ENCODE data around the gene TENT5A. TPM values are rescaled to one million over a fixed set of nuclear protein-coding genes. Genes with fewer than 3 reads are reported as not detected.

The TENT5A gene
- not detected in 2 replicates for total RNA-seq (2014; rRNA removed; shearing (Covaris generic); ENCODE audit: low replicate concordance)

GRCh38 chr6:81752084-81752920 lies at the start of gene TENT5A:
Gene TENT5A (minus strand): TSS chr6:81752681. CDS start chr6:81752141, 540 bp downstream.
- Histone ChIP-seq H3K4me3 (ENCODE audit: low read length) (no peak within 1 kb of the TSS), H3K9ac (ENCODE audit: low read length) (no peak within 1 kb of the TSS)

GRCh38 chr6:81801489-81801888 lies 49.0 kb upstream of the TENT5A start:
- Histone ChIP-seq H3K27ac (ENCODE audit: low read length) (no peak overlapping the region), H3K79me2 (ENCODE audit: low read length) (no peaks in the 10 kb centered on the region), H3K4me3 (ENCODE audit: low read length) (no peak overlapping the region), H3K9me3 (ENCODE audit: low read length) (no peaks in the 10 kb centered on the region), H2AFZ (ENCODE audit: low read length) (no peak overlapping the region), H3K27me3 (ENCODE audit: low read length) (no peaks in the 10 kb centered on the region), H3K36me3 (ENCODE audit: insufficient read depth, low read length) (no peaks in the 10 kb centered on the region), H3K9me2 (replicated peaks; ENCODE audit: insufficient read depth, low read length) (no peaks in the 10 kb centered on the region), H4K20me1 (ENCODE audit: insufficient read depth, low read depth, low read length) (no peaks in the 10 kb centered on the region), H3K4me2 (ENCODE audit: low read depth, low read length, poor library complexity, severe bottlenecking) (no peak overlapping the region), H3K9ac (ENCODE audit: low read length) (no peak overlapping the region), H3K4me1 (ENCODE audit: low read length) (no peaks in the 10 kb centered on the region)
- no peak for DNase-seq

More at GRCh38 chr6:81752084-81752920, at the start of gene TENT5A:
- Histone ChIP-seq H3K27ac (ENCODE audit: low read length) (no peak within 1 kb of the TSS), H3K79me2 (ENCODE audit: low read length) (no peaks in the 10 kb centered on the region), H4K20me1 (ENCODE audit: insufficient read depth, low read depth, low read length) (no peaks in the 10 kb centered on the region), H3K4me1 (ENCODE audit: low read length) (no peaks in the 10 kb centered on the region), H3K9me3 (ENCODE audit: low read length) (no peaks in the 10 kb centered on the region), H3K4me2 (ENCODE audit: low read depth, low read length, poor library complexity, severe bottlenecking) (no peak within 1 kb of the TSS), H3K9me2 (replicated peaks; ENCODE audit: insufficient read depth, low read length) (no peaks in the 10 kb centered on the region), H3K36me3 (ENCODE audit: insufficient read depth, low read length) (no peaks in the 10 kb centered on the region), H3K27me3 (ENCODE audit: low read length) (no peaks in the 10 kb centered on the region), H2AFZ (ENCODE audit: low read length) (no peak within 1 kb of the TSS)
- DNase-seq: no peak

GRCh38 chr6:81800666-81801065 lies 48.2 kb upstream of the TENT5A start:
- Histone ChIP-seq H4K20me1 (ENCODE audit: insufficient read depth, low read depth, low read length) (no peaks in the 10 kb centered on the region), H3K4me2 (ENCODE audit: low read depth, low read length, poor library complexity, severe bottlenecking) (no peak overlapping the region), H3K27ac (ENCODE audit: low read length) (no peak overlapping the region), H3K9me3 (ENCODE audit: low read length) (no peaks in the 10 kb centered on the region), H3K9ac (ENCODE audit: low read length) (no peak overlapping the region), H2AFZ (ENCODE audit: low read length) (no peak overlapping the region), H3K9me2 (replicated peaks; ENCODE audit: insufficient read depth, low read length) (no peaks in the 10 kb centered on the region), H3K4me3 (ENCODE audit: low read length) (no peak overlapping the region), H3K36me3 (ENCODE audit: insufficient read depth, low read length) (no peaks in the 10 kb centered on the region), H3K4me1 (ENCODE audit: low read length) (no peaks in the 10 kb centered on the region), H3K79me2 (ENCODE audit: low read length) (no peaks in the 10 kb centered on the region), H3K27me3 (ENCODE audit: low read length) (no peaks in the 10 kb centered on the region)
- no peak for DNase-seq

- no peaks in the 10 kb centered on the region for H3K9me3 ChIP-seq (ENCODE audit: low read length)
- no peak overlapping the region for H2AFZ ChIP-seq (ENCODE audit: low read length)
- no peaks in the 10 kb centered on the region for H4K20me1 ChIP-seq (ENCODE audit: insufficient read depth, low read depth, low read length)
- H3K4me3 ChIP-seq (ENCODE audit: low read length): no peak overlapping the region
- H3K27me3 ChIP-seq (ENCODE audit: low read length): no peaks in the 10 kb centered on the region
- H3K4me2 ChIP-seq (ENCODE audit: low read depth, low read length, poor library complexity, severe bottlenecking): no peak overlapping the region
- no peaks in the 10 kb centered on the region for H3K4me1 ChIP-seq (ENCODE audit: low read length)
- H3K27ac ChIP-seq (ENCODE audit: low read length): no peak overlapping the region
- no peak for DNase-seq
- no peak overlapping the region for H3K9ac ChIP-seq (ENCODE audit: low read length)
- H3K9me2 ChIP-seq (replicated peaks; ENCODE audit: insufficient read depth, low read length): no peaks in the 10 kb centered on the region
- no peaks in the 10 kb centered on the region for H3K36me3 ChIP-seq (ENCODE audit: insufficient read depth, low read length)
- H3K79me2 ChIP-seq (ENCODE audit: low read length): no peaks in the 10 kb centered on the region
Measured at GRCh38 chr6:81799323-81799722, 46.8 kb upstream of the TENT5A start.

- no peak for DNase-seq
- H3K27ac ChIP-seq (ENCODE audit: low read length): no peak overlapping the region
- no peaks in the 10 kb centered on the region for H3K36me3 ChIP-seq (ENCODE audit: insufficient read depth, low read length)
- H3K27me3 ChIP-seq (ENCODE audit: low read length): no peaks in the 10 kb centered on the region
- H3K9me3 ChIP-seq (ENCODE audit: low read length): no peaks in the 10 kb centered on the region
- H3K9ac ChIP-seq (ENCODE audit: low read length): no peak overlapping the region
- H3K9me2 ChIP-seq (replicated peaks; ENCODE audit: insufficient read depth, low read length): no peaks in the 10 kb centered on the region
- H3K4me1 ChIP-seq (ENCODE audit: low read length): no peaks in the 10 kb centered on the region
- H3K4me2 ChIP-seq (ENCODE audit: low read depth, low read length, poor library complexity, severe bottlenecking): no peak overlapping the region
- H2AFZ ChIP-seq (ENCODE audit: low read length): no peak overlapping the region
- H3K79me2 ChIP-seq (ENCODE audit: low read length): no peaks in the 10 kb centered on the region
- H4K20me1 ChIP-seq (ENCODE audit: insufficient read depth, low read depth, low read length): no peaks in the 10 kb centered on the region
- no peak overlapping the region for H3K4me3 ChIP-seq (ENCODE audit: low read length)
Measured at GRCh38 chr6:81797591-81797990, 45.1 kb upstream of the TENT5A start.

- H3K27me3 ChIP-seq (ENCODE audit: low read length): no peaks in the 10 kb centered on the region
- no peak overlapping the region for H3K4me3 ChIP-seq (ENCODE audit: low read length)
- no peaks in the 10 kb centered on the region for H3K9me2 ChIP-seq (replicated peaks; ENCODE audit: insufficient read depth, low read length)
- no peaks in the 10 kb centered on the region for H4K20me1 ChIP-seq (ENCODE audit: insufficient read depth, low read depth, low read length)
- no peaks in the 10 kb centered on the region for H3K9me3 ChIP-seq (ENCODE audit: low read length)
- no peaks in the 10 kb centered on the region for H3K4me1 ChIP-seq (ENCODE audit: low read length)
- no peak overlapping the region for H3K9ac ChIP-seq (ENCODE audit: low read length)
- no peak overlapping the region for H3K4me2 ChIP-seq (ENCODE audit: low read depth, low read length, poor library complexity, severe bottlenecking)
- H3K79me2 ChIP-seq (ENCODE audit: low read length): no peaks in the 10 kb centered on the region
- no peak for DNase-seq
- no peak overlapping the region for H2AFZ ChIP-seq (ENCODE audit: low read length)
- no peaks in the 10 kb centered on the region for H3K36me3 ChIP-seq (ENCODE audit: insufficient read depth, low read length)
- no peak overlapping the region for H3K27ac ChIP-seq (ENCODE audit: low read length)
Measured at GRCh38 chr6:81795890-81796289, 43.4 kb upstream of the TENT5A start.

GRCh38 chr6:81793821-81794475 lies 41.5 kb upstream of the TENT5A start:
- no peaks in the 10 kb centered on the region for H3K79me2 ChIP-seq (ENCODE audit: low read length)
- H3K4me2 ChIP-seq (ENCODE audit: low read depth, low read length, poor library complexity, severe bottlenecking): no peak overlapping the region

GRCh38 chr6:81792826-81793225 lies 40.3 kb upstream of the TENT5A start:
- Histone ChIP-seq H3K9me3 (ENCODE audit: low read length) (no peaks in the 10 kb centered on the region), H4K20me1 (ENCODE audit: insufficient read depth, low read depth, low read length) (no peaks in the 10 kb centered on the region), H3K4me1 (ENCODE audit: low read length) (no peaks in the 10 kb centered on the region), H3K79me2 (ENCODE audit: low read length) (no peaks in the 10 kb centered on the region), H3K4me3 (ENCODE audit: low read length) (no peak overlapping the region), H3K27ac (ENCODE audit: low read length) (no peak overlapping the region), H3K9me2 (replicated peaks; ENCODE audit: insufficient read depth, low read length) (0 out of 2 replicates have a peak, but pooled peaks cover 2% of the 10 kb centered on the region), H3K9ac (ENCODE audit: low read length) (no peak overlapping the region), H3K36me3 (ENCODE audit: insufficient read depth, low read length) (no peaks in the 10 kb centered on the region), H3K4me2 (ENCODE audit: low read depth, low read length, poor library complexity, severe bottlenecking) (no peak overlapping the region), H2AFZ (ENCODE audit: low read length) (no peak overlapping the region), H3K27me3 (ENCODE audit: low read length) (no peaks in the 10 kb centered on the region)
- no peak for DNase-seq

More at GRCh38 chr6:81793821-81794475, 41.5 kb upstream of the TENT5A start:
- 0 out of 2 replicates have a peak, but pooled peaks cover 2% of the 10 kb centered on the region for H3K9me2 ChIP-seq (replicated peaks; ENCODE audit: insufficient read depth, low read length)
- H2AFZ ChIP-seq (ENCODE audit: low read length): no peak overlapping the region
- no peak overlapping the region for H3K4me3 ChIP-seq (ENCODE audit: low read length)
- no peaks in the 10 kb centered on the region for H4K20me1 ChIP-seq (ENCODE audit: insufficient read depth, low read depth, low read length)
- no peak overlapping the region for H3K27ac ChIP-seq (ENCODE audit: low read length)
- H3K36me3 ChIP-seq (ENCODE audit: insufficient read depth, low read length): no peaks in the 10 kb centered on the region
- no peaks in the 10 kb centered on the region for H3K27me3 ChIP-seq (ENCODE audit: low read length)
- no peak overlapping the region for H3K9ac ChIP-seq (ENCODE audit: low read length)
- no peak for DNase-seq
- no peaks in the 10 kb centered on the region for H3K4me1 ChIP-seq (ENCODE audit: low read length)
- H3K9me3 ChIP-seq (ENCODE audit: low read length): no peaks in the 10 kb centered on the region
